Prostate gland (tissue), 2 donors: Measurements from ENCODE around the gene TMEM158.

ENCODE experiments used
- POLR2A ChIP-seq: fragments of 450-650 bp; IDR thresholded peaks from one replicate; pipeline ENCODE4 v1.6.1; 2016; ENCODE audit warnings: antibody characterized with exemption, mild to moderate bottlenecking
- POLR2AphosphoS5 ChIP-seq: sonication (generic); formaldehyde crosslinking; IDR thresholded peaks from one replicate; pipeline ENCODE4 v1.6.1; 2017; ENCODE audit warnings: antibody characterized with exemption
- TF ChIP-seq, protein P1 (sequence below), 4 experiments: fragments of 200-600 bp in 2 of 4; fragments of 450-650 bp in 2 of 4; sonication (generic) in 2 of 4; IDR thresholded peaks; 1 replicate in 3 of 4; 2 replicates in 1 of 4; pipeline ENCODE4 v1.5.1; 2016 to 2019; ENCODE audit warnings: antibody characterized with exemption in 4 of 4, mild to moderate bottlenecking in 2 of 4, moderate library complexity in 2 of 4

DNA sequence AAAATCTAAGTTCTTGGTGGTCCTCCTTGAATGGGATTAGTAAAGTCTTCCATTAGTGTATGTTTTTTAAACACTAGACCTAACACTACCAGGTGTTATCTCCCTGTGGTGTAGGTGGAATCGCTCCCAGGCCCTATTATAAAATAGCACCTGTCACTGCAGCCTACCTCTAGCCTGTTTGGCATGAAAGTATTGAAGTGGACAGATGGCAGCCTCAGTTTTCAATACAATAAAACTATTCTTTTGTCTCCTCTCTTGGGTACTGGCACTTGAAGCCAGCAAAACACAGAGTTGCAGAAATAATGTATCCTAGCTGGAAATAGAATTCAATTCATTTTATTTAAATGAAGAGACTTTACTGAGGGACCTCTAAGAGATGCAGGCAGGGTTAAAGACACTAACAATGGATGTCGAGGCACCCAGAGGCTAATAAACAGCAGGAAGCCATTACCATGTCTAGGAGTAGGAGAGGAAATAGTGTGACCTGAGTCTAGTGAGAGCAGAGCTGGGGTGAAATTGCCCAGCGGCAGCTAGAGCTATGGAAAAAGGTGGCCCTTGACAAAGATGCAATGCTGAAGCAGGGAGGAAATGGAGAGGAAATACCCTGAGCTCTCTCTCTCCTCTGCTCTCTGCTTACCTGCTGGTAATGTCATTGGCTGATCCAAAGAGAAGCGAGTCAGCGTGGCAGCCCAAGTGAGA, 49.1 kb upstream of the TMEM158 start:
- TF ChIP-seq POLR2A (no peak), POLR2AphosphoS5 (no peak)
- TF ChIP-seq, protein P1, sequence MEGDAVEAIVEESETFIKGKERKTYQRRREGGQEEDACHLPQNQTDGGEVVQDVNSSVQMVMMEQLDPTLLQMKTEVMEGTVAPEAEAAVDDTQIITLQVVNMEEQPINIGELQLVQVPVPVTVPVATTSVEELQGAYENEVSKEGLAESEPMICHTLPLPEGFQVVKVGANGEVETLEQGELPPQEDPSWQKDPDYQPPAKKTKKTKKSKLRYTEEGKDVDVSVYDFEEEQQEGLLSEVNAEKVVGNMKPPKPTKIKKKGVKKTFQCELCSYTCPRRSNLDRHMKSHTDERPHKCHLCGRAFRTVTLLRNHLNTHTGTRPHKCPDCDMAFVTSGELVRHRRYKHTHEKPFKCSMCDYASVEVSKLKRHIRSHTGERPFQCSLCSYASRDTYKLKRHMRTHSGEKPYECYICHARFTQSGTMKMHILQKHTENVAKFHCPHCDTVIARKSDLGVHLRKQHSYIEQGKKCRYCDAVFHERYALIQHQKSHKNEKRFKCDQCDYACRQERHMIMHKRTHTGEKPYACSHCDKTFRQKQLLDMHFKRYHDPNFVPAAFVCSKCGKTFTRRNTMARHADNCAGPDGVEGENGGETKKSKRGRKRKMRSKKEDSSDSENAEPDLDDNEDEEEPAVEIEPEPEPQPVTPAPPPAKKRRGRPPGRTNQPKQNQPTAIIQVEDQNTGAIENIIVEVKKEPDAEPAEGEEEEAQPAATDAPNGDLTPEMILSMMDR (IDR thresholded peaks at IDR 0.05) = no peak
